GM19351 (cell line): ENCODE data around the gene VPS35.

Experiments used
- ATAC-seq: cut with Tn5 transposase; IDR thresholded peaks from one replicate; pipeline ENCODE4 v1.9.1; 2021; ENCODE audit warnings: mild to moderate bottlenecking, moderate library complexity; ENCODE audit not compliant: unreplicated experiment

Gene VPS35

DNA sequence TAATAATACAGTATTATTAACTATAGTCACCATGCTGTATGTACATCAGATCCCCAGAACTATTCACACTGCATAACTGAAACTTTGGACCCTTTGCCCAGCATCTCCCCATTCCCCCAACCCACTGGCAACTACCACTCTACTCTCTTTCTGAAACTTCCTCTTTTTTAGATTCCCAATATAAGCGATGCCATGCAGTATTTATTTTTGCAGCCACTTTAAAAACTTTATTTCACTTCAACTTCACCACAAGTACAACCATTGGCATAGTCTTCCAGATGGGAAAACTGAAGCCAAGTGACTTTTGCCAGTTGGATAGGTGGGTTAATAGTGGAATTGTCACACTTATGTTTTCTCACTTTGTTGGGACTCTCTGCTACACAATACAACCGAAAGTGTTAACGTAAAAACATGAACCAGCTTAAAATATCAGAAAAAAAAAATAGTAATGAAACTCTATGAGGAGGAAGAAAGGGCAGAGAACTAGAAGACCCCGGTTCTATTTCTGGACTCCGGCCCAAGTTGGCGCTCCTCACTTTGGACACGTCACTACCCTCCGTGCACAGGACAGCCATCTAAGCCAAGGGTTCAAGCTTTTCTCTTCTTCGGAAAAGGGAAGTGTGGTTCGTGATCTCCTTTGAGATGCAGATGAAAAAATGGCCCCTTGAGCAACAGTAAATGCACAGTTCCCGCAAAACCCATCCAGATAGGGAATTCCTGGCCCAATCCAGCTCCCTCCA, 68.5 kb downstream of the VPS35 start:
- ATAC-seq: peak; percentile 22

DNA sequence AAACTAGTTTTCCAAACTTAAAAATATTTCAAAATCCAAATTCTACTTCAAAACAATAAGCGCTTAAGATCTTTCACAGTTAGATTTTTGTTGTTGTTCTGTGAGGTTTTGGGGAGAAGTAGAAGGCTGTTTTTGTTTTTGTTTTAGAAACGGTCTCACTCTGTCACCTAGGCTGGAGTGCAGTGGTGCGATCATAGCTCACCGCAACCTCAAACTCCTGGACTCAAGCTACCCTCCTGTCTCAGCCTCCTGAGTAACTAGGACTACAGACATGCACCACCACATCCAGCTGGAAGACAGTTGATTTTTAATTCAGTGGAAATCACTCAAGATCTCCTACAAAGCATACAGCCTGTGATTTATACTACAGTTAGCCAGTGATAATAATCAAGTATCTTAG, 70.5 kb downstream of the VPS35 start:
- peak; percentile 34 for ATAC-seq

DNA sequence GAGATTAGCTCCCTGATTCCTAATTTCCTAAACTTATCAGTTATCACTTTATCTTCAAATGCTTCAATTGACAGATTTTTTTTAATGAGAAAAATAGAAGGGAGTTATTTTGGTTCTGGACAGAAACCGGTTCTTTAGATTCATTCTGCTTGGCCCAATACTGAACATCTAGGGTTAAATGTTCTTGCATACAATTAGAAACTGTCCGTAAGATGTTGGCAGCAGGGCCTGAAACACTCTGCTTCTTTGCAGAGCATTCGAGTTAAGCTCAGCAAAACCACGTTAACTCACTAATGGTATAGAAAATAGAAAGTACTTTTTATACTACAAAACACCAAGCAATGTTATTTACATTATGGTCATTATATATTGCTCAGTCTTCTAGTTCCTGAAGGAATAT, 75.0 kb downstream of the VPS35 start:
- ATAC-seq: no peak

DNA sequence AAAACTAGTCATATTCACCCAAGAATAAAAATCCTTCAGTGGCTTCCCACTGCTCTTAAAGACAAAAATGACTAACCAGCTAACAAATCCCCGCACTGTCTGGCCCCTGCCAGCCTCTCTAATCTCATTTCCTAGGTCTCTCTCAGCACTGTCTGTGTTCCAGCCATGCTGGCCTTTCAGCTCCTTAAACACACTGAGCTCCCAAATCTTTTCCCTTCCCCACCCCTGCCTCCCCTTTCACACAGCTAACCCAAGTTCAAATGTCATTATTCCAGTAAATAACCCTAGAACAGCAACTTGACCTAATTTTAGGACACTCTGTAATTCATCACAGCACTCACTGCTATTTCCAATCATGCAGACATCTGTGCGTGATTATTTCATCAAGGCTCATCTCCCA, 75.6 kb downstream of the VPS35 start:
- ATAC-seq: no peak

DNA sequence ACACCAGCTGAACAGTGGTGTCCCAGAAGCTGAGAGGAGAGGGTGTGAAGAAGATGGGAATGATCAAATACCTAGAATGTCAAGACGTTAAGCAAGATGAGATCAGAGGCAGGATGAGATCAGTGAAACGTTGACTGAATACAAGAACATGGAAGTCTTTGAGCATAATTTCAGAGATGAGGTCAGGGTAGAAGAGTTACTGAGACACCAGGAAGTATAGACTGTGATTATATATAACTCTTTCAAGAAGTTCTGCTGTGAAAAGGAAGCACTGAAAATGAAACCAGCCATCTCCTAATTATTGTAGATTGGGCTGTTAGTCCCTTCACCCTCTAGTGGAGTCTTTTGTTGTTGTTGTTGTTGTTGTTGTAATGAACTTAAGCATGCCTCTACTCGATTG, 76.9 kb downstream of the VPS35 start:
- peak; percentile 84 for ATAC-seq

DNA sequence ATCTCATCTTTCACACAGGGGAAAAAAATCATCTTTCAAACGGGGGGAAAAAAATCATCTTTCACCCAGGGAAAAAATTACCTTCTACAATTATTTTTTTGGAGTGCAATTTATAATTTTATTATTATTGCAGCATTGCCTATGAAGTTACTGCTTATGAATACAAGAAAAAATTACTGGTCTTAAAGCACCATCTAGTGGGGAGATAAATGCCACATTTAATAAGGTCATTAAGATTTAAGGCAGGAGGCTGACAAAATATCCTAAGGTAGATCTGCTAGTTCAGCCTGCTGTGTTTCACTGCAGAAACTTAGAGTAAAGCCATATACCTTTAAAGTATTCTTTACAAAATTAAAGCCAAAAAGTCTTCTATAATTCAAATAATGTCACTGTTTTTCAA, 81.4 kb downstream of the VPS35 start:
- ATAC-seq: no peak

DNA sequence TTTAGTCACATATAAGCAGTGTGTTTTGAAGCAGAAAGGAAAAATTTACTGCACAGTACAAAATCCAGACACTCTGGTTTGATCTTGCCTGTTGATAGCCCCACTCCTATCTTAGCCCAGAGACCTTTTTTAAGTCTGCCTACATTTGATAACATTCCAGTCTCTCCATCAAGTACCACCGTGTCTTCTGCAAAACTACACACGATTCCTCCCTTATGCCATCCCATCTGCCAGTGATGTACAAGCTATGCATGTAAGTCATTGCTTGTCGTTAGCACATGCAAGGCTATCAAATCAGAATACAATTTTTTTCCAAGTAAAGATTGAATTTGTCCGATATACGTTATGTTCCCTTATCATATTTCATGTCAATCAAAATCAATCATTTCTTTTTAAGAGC, 82.7 kb downstream of the VPS35 start:
- ATAC-seq: no peak
